Keratinocyte (primary cell): ENCODE data around the gene PDE6D. TPM values are rescaled to one million over a fixed set of nuclear protein-coding genes. Genes with fewer than 3 reads are reported as not detected.

Experiments
- DNase-seq: peaks from one replicate; pipeline ENCODE4 v3.0.0-alpha.2; 2011; ENCODE audit warnings: low read depth, missing footprints, low spot score
- FAIRE-seq: peaks from 2 replicates; lab custom pipeline; 2011; peaks lifted over from hg19 to GRCh38; lab: Jason Lieb, UNC
- H2AFZ ChIP-seq: 2 replicates; pipeline ENCODE4 v1.6.0; 2012; ENCODE audit warnings: low read length, control low read depth, inconsistent platforms; ENCODE audit not compliant: control insufficient read depth
- H3K27ac ChIP-seq: 2 replicates; pipeline ENCODE4 v1.5.1; 2011; ENCODE audit warnings: low read length; ENCODE audit not compliant: control insufficient read depth, insufficient read depth
- H3K27me3 ChIP-seq: 3 replicates; pipeline ENCODE4 v1.6.0; 2011; ENCODE audit warnings: low read length; ENCODE audit not compliant: control insufficient read depth, insufficient read depth; ENCODE audit errors: extremely low read depth
- H3K36me3 ChIP-seq, 2 experiments: 2 replicates in 1 of 2; 3 replicates in 1 of 2; pipeline ENCODE4 v1.5.1; 2011; ENCODE audit warnings: low read length in 2 of 2, mild to moderate bottlenecking in 1 of 2; ENCODE audit not compliant: control insufficient read depth in 2 of 2, insufficient read depth in 2 of 2; ENCODE audit errors: extremely low read depth in 1 of 2
- H3K4me1 ChIP-seq: 3 replicates; pipeline ENCODE4 v1.5.1; 2011; ENCODE audit warnings: low read length; ENCODE audit not compliant: control insufficient read depth, insufficient read depth; ENCODE audit errors: extremely low read depth
- H3K4me2 ChIP-seq: 3 replicates; pipeline ENCODE4 v1.6.0; 2011; ENCODE audit warnings: low read depth, low read length; ENCODE audit not compliant: control insufficient read depth, insufficient read depth; ENCODE audit errors: extremely low read depth
- H3K4me3 ChIP-seq, 3 experiments: fragments of 200-600 bp in 1 of 3; sonication (generic) in 1 of 3; 2 replicates in 2 of 3; 3 replicates in 1 of 3; pipeline ENCODE4 v1.5.1; 2011 to 2016; ENCODE audit warnings: low read length in 3 of 3, mild to moderate bottlenecking in 3 of 3, control low read depth in 2 of 3, inconsistent platforms in 1 of 3, low read depth in 1 of 3, mixed read lengths in 1 of 3, mixed run types in 1 of 3, moderate library complexity in 1 of 3; ENCODE audit not compliant: control insufficient read depth in 2 of 3, insufficient read depth in 2 of 3; ENCODE audit errors: extremely low read depth in 1 of 3
- H3K79me2 ChIP-seq: 2 replicates; pipeline ENCODE4 v1.6.0; 2012; ENCODE audit warnings: low read length; ENCODE audit not compliant: control insufficient read depth, insufficient read depth
- H3K9ac ChIP-seq: 3 replicates; pipeline ENCODE4 v1.6.0; 2011; ENCODE audit warnings: low read length; ENCODE audit not compliant: control insufficient read depth, insufficient read depth; ENCODE audit errors: extremely low read depth
- H3K9me1 ChIP-seq: 3 replicates; pipeline ENCODE4 v1.6.0; 2011; ENCODE audit warnings: low read length; ENCODE audit not compliant: control insufficient read depth, insufficient read depth; ENCODE audit errors: extremely low read depth
- H3K9me3 ChIP-seq: 2 replicates; pipeline ENCODE4 v1.5.1; 2012; ENCODE audit warnings: low read depth, low read length; ENCODE audit not compliant: control insufficient read depth
- H4K20me1 ChIP-seq: 3 replicates; pipeline ENCODE4 v1.6.0; 2011; ENCODE audit warnings: low read length; ENCODE audit not compliant: control insufficient read depth, insufficient read depth; ENCODE audit errors: extremely low read depth
- CTCF ChIP-seq, 3 experiments: IDR thresholded peaks in 1 of 3; conservative IDR thresholded peaks in 1 of 3; optimal IDR thresholded peaks in 1 of 3; 2 replicates in 2 of 3; 3 replicates in 1 of 3; pipeline versions ENCODE3 to v1.5.1; 2011; ENCODE audit warnings: low read length in 3 of 3, mild to moderate bottlenecking in 3 of 3, moderate library complexity in 2 of 3, control low read depth in 1 of 3, inconsistent platforms in 1 of 3; ENCODE audit not compliant: insufficient read depth in 2 of 3; ENCODE audit errors: extremely low read depth in 1 of 3
- EZH2 ChIP-seq: IDR thresholded peaks from one replicate; pipeline ENCODE4 v1.6.1; 2012; ENCODE audit warnings: inconsistent platforms, mild to moderate bottlenecking, low read length, moderate library complexity
- dilution Hi-C: fragments of 300-500 bp; cut with MboI; formaldehyde crosslinking; loops from one replicate; pipeline ENCODE4 v1.7.0; 2020; ENCODE audit warnings: low sequenced_read_pairs; ENCODE audit not compliant: extremely low pct_ligation_motif_present
- polyA plus RNA-seq, 5 experiments: library from polyadenylated mRNA; depleted of rRNA in 3 of 5; stranded (reverse) in 3 of 5; stranded (forward) in 1 of 5; unstranded in 1 of 5; fragments of >200 nt; gene quantifications; 1 replicate in 1 of 5; 2 replicates in 3 of 5; 3 replicates in 1 of 5; pipeline versions ENCODE4 v1.2.1 to v1.2.3, GENCODE V29; 2011 to 2012; ENCODE audit warnings: missing spikeins in 2 of 5, low read depth in 1 of 5, low replicate concordance in 1 of 5

Gene PDE6D
- polyA plus RNA-seq, 1 donor (not counting 4 experiments of a cell fraction or from before 2014, with no cell fraction given): 31.6 TPM

- Histone ChIP-seq H3K4me3 (no peak overlapping the region), H3K9me1 (peaks cover 2% of the 10 kb centered on the region), H2AFZ (no peak overlapping the region), H3K4me2 (no peak overlapping the region), H3K4me1 (peaks cover 11% of the 10 kb centered on the region), H3K27me3 (no peaks in the 10 kb centered on the region), H4K20me1 (no peaks in the 10 kb centered on the region), H3K9me3 (no peaks in the 10 kb centered on the region), H3K79me2 (peaks cover 3% of the 10 kb centered on the region), H3K9ac (no peak overlapping the region), H3K36me3 (peaks cover 8 to 24% of the 10 kb centered on the region in 2 experiments), H3K27ac (no peak overlapping the region)
- dilution Hi-C loops: no loop called here
- DNase-seq (no peak), FAIRE-seq (no peak)
- TF ChIP-seq CTCF (optimal IDR thresholded peaks at IDR 0.05 in 1 of 3, IDR thresholded peaks at IDR 0.05 in 1 of 3, conservative IDR thresholded peaks at IDR 0.05 in 1 of 3; ENCODE audit: extremely low read depth in 1 of 3, insufficient read depth in 2 of 3, low read length in 3 of 3) (no peak), EZH2 (no peak)
Measured at GRCh38 chr2:231807020-231807419, 25.9 kb upstream of the PDE6D start.

- dilution Hi-C loops: no loop called here
- H3K9ac ChIP-seq: no peak overlapping the region
- H3K79me2 ChIP-seq: peaks cover 3% of the 10 kb centered on the region
- peaks cover 26 to 28% of the 10 kb centered on the region in 2 experiments for H3K36me3 ChIP-seq
- H3K27me3 ChIP-seq: no peaks in the 10 kb centered on the region
- FAIRE-seq (no peak), DNase-seq (no peak)
- no peaks in the 10 kb centered on the region for H3K4me1 ChIP-seq
- H3K4me2 ChIP-seq: no peak overlapping the region
- no peak overlapping the region for H3K27ac ChIP-seq
- no peaks in the 10 kb centered on the region for H3K9me3 ChIP-seq
- peaks cover 2% of the 10 kb centered on the region for H4K20me1 ChIP-seq
- H3K9me1 ChIP-seq: no peaks in the 10 kb centered on the region
- TF ChIP-seq CTCF (optimal IDR thresholded peaks at IDR 0.05 in 1 of 3, IDR thresholded peaks at IDR 0.05 in 1 of 3, conservative IDR thresholded peaks at IDR 0.05 in 1 of 3; ENCODE audit: extremely low read depth in 1 of 3, insufficient read depth in 2 of 3, low read length in 3 of 3) (no peak), EZH2 (no peak)
- H2AFZ ChIP-seq: no peak overlapping the region
- no peak overlapping the region for H3K4me3 ChIP-seq
Measured at GRCh38 chr2:231803501-231804138, 22.5 kb upstream of the PDE6D start.
